Activated CD8-positive, alpha-beta memory T cell treated with anti-CD3 and anti-CD28 coated beads, Interleukin-2, amount 10 ng/mL, durations not matched to agents 7 days and 5 days (primary cell): ENCODE data around the gene TMEM35A. TPM values are rescaled to one million over a fixed set of nuclear protein-coding genes. Genes with fewer than 3 reads are reported as not detected.
"Not testable (repeated sequence)": the region's sequence is repeated elsewhere in the genome, so short reads cannot be mapped to it uniquely, and the experiment has no call there.

Experiments used
- ATAC-seq: fragments of 150-1000 bp; cut with Tn5 transposase; one replicate; pipeline ENCODE4 v1.10.0; 2021; ENCODE audit warnings: moderate library complexity
- CTCF ChIA-PET: fragments of 350-600 bp; sonication (Branson Sonifier 250); formaldehyde crosslinking; loops from one replicate; lab custom pipeline; 2021; ENCODE audit warnings: antibody characterized with exemption; lab: Charles Lee
- DNase-seq: peaks from one replicate; pipeline ENCODE4 v3.0.0-alpha.2; 2020
- H3K27ac Mint-ChIP-seq: one replicate; pipeline ENCODE4 v1.8.0; 2021; ENCODE audit warnings: mild to moderate bottlenecking, mixed read lengths
- H3K27me3 Mint-ChIP-seq: one replicate; pipeline ENCODE4 v1.8.0; 2021; ENCODE audit warnings: mixed read lengths
- H3K36me3 Mint-ChIP-seq: one replicate; pipeline ENCODE4 v1.8.0; 2021; ENCODE audit warnings: mild to moderate bottlenecking, mixed read lengths
- H3K4me1 Mint-ChIP-seq: one replicate; pipeline ENCODE4 v1.8.0; 2021; ENCODE audit warnings: mixed read lengths
- H3K4me3 Mint-ChIP-seq: one replicate; pipeline ENCODE4 v1.8.0; 2021; ENCODE audit warnings: mild to moderate bottlenecking, moderate library complexity, mixed read lengths
- H3K9me3 Mint-ChIP-seq: one replicate; pipeline ENCODE4 v1.8.0; 2022; ENCODE audit warnings: low read depth, mixed read lengths
- total RNA-seq, 2 experiments: library from RNA; stranded (reverse); gene quantifications; one replicate each; pipeline ENCODE4 v1.2.3, GENCODE V29; 2021

Gene TMEM35A, protein sequence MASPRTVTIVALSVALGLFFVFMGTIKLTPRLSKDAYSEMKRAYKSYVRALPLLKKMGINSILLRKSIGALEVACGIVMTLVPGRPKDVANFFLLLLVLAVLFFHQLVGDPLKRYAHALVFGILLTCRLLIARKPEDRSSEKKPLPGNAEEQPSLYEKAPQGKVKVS
- not detected for total RNA-seq

DNA sequence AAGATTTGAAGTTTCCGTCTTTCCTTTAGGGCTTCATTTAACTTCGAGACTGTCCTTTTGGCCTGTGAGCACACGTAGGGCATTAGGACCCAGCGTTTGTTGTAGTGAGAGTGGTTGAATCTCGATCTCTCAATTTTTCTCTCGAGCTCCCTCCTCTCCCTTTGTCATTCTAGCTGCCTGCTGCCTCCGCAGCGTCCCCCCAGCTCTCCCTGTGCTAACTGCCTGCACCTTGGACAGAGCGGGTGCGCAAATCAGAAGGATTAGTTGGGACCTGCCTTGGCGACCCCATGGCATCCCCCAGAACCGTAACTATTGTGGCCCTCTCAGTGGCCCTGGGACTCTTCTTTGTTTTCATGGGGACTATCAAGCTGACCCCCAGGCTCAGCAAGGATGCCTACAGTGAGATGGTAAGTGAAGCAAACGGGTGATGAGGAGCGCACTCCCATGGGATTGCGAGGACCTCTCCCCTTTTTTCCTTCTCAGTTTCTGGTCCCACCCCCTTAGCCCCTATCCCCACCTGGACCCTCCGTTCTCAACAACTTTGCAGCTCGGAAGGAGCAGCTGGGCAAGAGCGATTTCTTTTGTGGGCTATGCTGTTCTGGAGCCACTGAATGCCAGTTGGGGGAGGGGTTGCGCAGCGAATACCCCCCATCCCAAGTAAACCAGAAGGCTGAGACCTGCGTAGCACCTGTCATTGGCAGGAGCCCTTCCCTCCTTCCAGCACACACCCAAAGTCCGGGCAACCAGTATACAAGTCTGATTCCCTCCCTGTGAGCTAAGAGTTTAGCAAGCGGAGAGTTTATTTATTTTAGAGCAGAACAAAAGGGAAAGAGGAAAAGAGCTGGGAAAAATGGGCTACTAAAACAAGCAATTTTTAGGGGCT is at the start of gene TMEM35A:
Gene TMEM35A (plus strand): TSS at position 164 of the 883 bp plus-strand sequence. CDS start 124 bp downstream, at position 288.
- CTCF ChIA-PET = no interaction called here
- Mint-ChIP-seq H3K4me1 (no peaks in the 10 kb centered on the region), H3K4me3 (no peak within 1 kb of the TSS), H3K9me3 (no peaks in the 10 kb centered on the region), H3K27me3 (peaks cover 34% of the 10 kb centered on the region), H3K27ac (no peak within 1 kb of the TSS), H3K36me3 (no peaks in the 10 kb centered on the region)
- no peak for DNase-seq
- no peak for ATAC-seq

DNA sequence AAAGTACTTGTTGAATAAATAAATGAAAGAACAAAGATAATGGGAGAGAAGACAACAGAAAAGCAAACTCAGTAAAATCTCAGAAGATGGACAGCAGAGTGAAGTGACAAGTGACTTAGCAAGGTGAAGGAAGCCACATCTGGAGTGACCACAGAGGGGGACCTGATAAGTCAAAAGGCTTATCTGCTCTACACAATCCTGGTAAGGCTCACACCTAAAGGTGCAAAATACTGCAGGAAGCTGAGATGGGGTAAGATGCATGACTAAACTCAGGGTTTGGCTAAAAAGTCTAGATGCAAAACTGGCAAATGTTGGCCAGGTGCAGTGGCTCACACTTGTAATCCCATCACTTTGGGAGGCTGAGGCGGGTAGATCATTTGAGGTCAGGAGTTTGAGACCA is 49.0 kb upstream of the TMEM35A start:
- no peak for ATAC-seq

DNA sequence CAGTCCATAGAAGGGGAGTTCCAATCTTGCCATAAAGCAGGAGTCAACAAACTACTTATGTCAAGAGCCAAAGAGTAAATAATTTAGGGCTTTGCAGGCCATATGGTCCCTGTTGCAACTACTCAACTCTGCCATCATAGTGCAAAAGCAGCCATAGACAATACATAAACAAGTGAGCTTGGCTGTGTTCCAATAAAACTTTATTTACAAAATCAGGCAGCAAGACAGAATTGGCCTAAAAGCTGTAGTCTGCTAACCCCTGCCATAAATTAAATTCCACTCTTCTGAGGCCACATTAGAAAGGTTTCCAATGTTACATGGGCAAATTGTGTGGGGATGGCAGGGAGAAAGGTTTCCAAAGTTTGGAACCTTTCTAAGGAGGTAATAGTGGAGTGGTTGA is 41.4 kb upstream of the TMEM35A start:
- peaks cover 36% of the 10 kb centered on the region for H3K36me3 Mint-ChIP-seq
- CTCF ChIA-PET = no interaction called here

More for the DNA sequence above, 49.0 kb upstream of the TMEM35A start:
- Mint-ChIP-seq H3K27ac (peak overlapping the region; percentile 43), H3K9me3 (no peaks in the 10 kb centered on the region), H3K36me3 (peaks cover 34% of the 10 kb centered on the region), H3K4me1 (peaks cover 10% of the 10 kb centered on the region), H3K4me3 (no peak overlapping the region), H3K27me3 (no peaks in the 10 kb centered on the region)
- DNase-seq = no peak
- CTCF ChIA-PET = no interaction called here

DNA sequence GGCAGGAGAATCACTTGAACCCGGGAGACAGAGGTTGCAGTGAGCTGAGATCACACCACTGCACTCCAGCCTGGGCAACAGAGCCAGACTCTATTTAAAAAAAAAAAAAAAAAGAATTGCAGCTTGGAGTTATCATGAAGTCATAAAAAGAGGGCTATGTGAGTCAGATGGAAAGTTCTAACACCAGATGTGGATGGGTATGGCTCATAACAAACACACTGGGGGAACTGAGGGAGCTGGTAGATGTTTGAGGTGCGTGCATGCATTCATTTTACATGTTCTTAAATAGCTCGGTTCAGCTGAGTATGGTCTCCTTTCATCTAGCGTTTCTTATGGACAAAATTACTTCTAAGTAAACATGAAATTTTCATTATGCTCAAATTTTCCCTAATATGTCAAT is 38.5 kb upstream of the TMEM35A start:
- DNase-seq (no peak), ATAC-seq (peak; percentile 9)
- Mint-ChIP-seq H3K27ac (no peak overlapping the region), H3K27me3 (no peaks in the 10 kb centered on the region), H3K4me3 (no peak overlapping the region), H3K4me1 (peaks cover 2% of the 10 kb centered on the region), H3K36me3 (peaks cover 37% of the 10 kb centered on the region), H3K9me3 (no peaks in the 10 kb centered on the region)
- CTCF ChIA-PET = no interaction called here

More for the DNA sequence above, 41.4 kb upstream of the TMEM35A start:
- ATAC-seq (no peak), DNase-seq (no peak)
- Mint-ChIP-seq H3K27ac (no peak overlapping the region), H3K9me3 (no peaks in the 10 kb centered on the region), H3K27me3 (no peaks in the 10 kb centered on the region), H3K4me3 (no peak overlapping the region), H3K4me1 (peaks cover 2% of the 10 kb centered on the region)

DNA sequence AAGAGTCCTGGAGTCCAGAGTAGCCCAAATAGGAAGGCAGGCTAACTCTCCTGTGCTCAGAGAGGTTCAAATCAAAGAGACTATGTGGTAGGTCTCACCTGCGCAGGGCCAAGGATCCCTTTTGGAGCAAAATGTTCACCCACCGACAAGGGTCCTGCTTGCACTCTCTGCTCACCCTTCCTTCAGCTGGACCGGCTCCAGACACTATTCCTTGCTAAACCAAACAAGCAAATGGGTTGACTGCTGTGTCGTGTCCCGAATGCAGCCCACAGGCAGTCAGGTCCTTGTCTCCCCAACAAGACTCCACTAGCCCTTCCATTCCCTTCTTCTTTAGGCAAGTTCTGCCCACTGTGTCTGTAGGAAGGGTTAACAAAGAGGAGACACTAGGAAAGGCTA is 27.5 kb upstream of the TMEM35A start:
- ATAC-seq (no peak), DNase-seq (no peak)
- Mint-ChIP-seq H3K27ac (peak overlapping the region; percentile 96), H3K4me1 (peaks cover 25% of the 10 kb centered on the region), H3K4me3 (peak overlapping the region; percentile 86), H3K27me3 (no peaks in the 10 kb centered on the region), H3K9me3 (no peaks in the 10 kb centered on the region), H3K36me3 (peaks cover 7% of the 10 kb centered on the region)
- CTCF ChIA-PET = interaction anchor here (0.7 kb wide), 1 partner anchor 1849 kb away, joined by 3 read pairs; no protein-coding TSS in a partner anchor

DNA sequence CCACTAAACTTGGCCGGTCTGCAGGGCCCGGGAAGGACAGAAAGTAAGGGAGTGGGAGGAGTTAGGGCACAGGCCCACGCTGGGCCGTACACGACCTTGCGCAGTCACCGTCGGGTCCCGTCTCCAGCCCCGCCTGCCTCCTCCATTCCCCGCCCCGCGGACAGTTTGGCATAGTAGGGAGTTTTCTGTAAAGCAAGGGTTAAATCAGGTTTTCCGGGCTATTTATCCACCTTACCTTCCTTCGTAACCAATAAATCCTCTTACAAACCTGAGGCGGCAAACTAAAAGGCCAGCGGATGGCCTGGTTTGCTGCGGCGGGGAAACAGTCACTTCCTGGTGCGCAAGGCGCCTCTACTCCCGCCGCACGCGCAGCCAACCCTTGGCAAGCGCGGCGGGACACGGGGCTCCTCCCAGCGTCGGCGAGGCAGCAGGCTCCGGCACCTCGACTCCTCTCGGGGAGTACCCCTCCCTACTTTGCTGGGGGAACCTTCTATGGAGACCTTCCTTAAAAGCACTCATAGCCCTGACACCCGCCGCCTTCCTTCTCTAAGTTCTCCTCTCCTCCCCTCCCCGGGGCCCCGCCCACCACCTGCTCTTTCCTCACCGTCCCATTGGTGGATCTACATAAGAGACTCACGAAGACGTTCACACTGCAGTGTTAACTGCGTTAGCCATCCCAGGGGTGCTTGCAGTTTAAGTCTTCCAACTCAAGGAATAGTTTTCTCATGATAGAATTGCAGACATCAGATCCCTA is 27.0 kb upstream of the TMEM35A start, which contains the start of gene TRMT2B:
Gene TRMT2B (minus strand): TSS at position 563 of the 754 bp plus-strand sequence. CDS start 9,822 bp downstream, outside the sequence.
- peak; percentile 89 for DNase-seq
- ATAC-seq = peak; percentile 94
- H3K27ac Mint-ChIP-seq = peak within 1 kb of the TSS; percentile 96
- no peaks in the 10 kb centered on the region for H3K9me3 Mint-ChIP-seq
- H3K4me1 Mint-ChIP-seq = peaks cover 29% of the 10 kb centered on the region
- H3K27me3 Mint-ChIP-seq = no peaks in the 10 kb centered on the region
- peaks cover 6% of the 10 kb centered on the region for H3K36me3 Mint-ChIP-seq
- peak within 1 kb of the TSS; percentile 86 for H3K4me3 Mint-ChIP-seq
- CTCF ChIA-PET = no interaction called here

DNA sequence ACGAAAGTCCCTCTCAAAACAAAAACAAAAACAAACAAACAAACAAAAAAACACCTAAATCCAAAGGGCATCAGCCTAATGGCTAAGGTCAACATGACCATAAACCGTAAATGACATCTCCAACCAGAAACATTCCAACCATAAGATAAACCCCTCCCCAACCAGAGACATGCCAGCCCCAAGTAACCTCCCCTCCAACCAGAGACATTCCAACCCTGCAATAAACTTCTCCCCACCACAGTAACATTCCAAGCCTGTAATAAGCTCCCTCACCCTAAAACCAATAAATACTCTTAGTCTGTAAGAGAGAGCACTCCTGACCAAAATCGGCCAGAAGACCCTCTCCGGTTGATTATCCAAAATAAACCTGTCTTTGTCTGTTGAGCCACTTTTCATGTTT is 22.1 kb upstream of the TMEM35A start:
- ATAC-seq, H3K9me3 Mint-ChIP-seq, DNase-seq, CTCF ChIA-PET, H3K36me3 Mint-ChIP-seq, H3K4me3 Mint-ChIP-seq, H3K27me3 Mint-ChIP-seq: not testable (repeated sequence)
- Mint-ChIP-seq H3K4me1 (peaks cover 20% of the 10 kb centered on the region), H3K27ac (peak overlapping the region; percentile 54)

DNA sequence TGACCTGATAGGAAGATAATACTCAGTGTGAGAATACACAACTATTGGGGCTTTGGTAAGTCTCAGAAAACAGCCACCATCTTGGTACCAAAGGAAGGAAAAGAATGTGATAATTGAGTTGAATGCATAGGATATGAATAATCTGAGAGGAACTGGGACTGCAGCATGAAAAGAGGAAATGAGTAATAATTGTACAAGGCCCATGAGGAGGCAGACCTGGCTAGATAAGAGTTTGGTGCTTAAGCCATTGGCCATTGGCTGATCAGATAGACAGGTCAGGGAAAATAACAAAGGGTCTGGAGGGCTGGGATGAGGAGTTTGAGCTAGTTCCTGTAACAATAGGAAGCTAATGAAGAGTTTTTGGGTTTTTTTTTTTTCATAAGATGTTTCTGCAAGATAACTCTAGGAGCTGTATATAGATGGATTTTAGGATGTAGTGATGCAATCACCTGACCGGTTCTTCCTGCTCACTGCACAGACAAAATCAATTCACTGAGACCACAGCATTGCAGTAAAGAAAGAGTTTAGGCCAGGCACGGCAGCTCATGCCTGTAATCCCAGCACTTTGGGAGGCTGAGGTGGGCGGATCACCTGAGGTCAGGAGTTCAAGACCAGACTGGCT is 21.5 kb upstream of the TMEM35A start:
- H3K27me3 Mint-ChIP-seq = no peaks in the 10 kb centered on the region
- CTCF ChIA-PET = no interaction called here
- no peak overlapping the region for H3K4me3 Mint-ChIP-seq
- DNase-seq = no peak
- H3K36me3 Mint-ChIP-seq = no peaks in the 10 kb centered on the region
- peak; percentile 78 for ATAC-seq
- H3K9me3 Mint-ChIP-seq = no peaks in the 10 kb centered on the region
- H3K27ac Mint-ChIP-seq = peak overlapping the region; percentile 40
- H3K4me1 Mint-ChIP-seq = peaks cover 17% of the 10 kb centered on the region

DNA sequence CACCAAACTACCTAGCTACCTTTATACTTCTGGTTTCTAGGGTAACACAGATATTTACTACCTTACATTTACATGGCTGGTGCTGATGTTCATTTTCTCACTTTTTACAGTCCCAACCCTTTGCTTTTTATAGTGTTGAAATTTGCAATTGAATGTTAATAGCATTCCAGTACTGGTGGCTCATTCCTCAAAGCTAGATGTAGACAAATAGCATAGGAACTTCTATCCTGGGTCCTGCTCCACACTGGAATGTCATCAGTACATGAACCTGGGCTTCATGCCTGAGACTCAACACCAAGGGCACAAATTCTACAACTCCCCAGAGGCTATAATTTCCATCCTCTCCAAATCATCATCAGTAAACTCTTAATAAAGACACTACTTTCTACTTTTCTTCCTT is 16.5 kb upstream of the TMEM35A start:
- H3K4me3 Mint-ChIP-seq = no peak overlapping the region
- DNase-seq (no peak), ATAC-seq (no peak)
- H3K27me3 Mint-ChIP-seq = no peaks in the 10 kb centered on the region
- no peaks in the 10 kb centered on the region for H3K36me3 Mint-ChIP-seq
- CTCF ChIA-PET = no interaction called here
- no peak overlapping the region for H3K27ac Mint-ChIP-seq
- H3K4me1 Mint-ChIP-seq = peaks cover 5% of the 10 kb centered on the region
- no peaks in the 10 kb centered on the region for H3K9me3 Mint-ChIP-seq

DNA sequence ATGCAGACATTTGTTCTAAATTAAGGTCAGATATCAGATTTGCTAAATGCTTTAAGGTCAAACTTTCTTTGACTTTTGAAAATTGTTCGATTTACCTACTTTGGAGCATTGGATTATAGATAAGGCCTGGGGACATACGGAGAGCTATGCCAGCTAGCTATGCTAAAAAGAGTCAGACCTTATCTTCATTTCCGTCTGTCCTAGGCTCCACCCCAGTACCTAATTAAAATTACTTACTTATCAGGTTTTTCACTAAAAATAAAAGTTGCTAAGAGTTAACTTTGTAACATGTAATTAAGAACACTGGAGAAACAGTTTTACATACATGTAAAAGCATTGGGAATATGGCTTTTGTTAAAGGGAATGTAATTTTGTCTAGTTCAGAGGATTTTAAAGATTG is 7.1 kb upstream of the TMEM35A start:
- H3K36me3 Mint-ChIP-seq = no peaks in the 10 kb centered on the region
- H3K27ac Mint-ChIP-seq = no peak overlapping the region
- H3K4me1 Mint-ChIP-seq = no peaks in the 10 kb centered on the region
- H3K4me3 Mint-ChIP-seq = no peak overlapping the region
- no peak for ATAC-seq
- H3K9me3 Mint-ChIP-seq = no peaks in the 10 kb centered on the region
- DNase-seq = no peak
- CTCF ChIA-PET = no interaction called here
- H3K27me3 Mint-ChIP-seq = no peaks in the 10 kb centered on the region

DNA sequence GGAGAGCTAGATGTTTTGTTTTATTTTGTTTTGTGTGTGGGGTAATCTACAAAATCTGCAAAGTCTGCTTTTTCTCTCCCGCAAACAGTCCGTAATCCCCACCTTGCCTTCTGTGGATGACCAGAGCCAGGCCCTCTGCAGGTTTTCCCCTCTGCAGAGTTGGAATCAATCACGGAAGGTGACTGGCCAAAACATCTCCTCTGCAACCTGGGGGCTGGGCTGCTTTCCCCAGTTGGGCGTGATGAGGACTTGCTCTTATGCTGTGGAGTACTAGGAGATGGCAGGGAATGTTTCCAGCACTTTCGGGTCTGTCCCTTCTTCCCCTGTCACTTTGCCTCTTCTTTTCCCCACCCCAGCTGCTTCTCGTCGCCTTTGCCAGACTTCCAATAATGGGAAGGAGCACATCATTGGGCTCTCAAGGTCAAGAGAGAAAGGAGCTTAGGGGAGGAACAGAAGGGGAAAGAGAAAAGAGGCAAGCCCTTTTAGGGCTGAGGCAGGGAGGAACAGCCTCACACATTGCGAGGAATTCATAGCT is 1.1 kb downstream of the TMEM35A start:
- Mint-ChIP-seq H3K4me3 (no peak overlapping the region), H3K27me3 (peaks cover 34% of the 10 kb centered on the region), H3K27ac (no peak overlapping the region), H3K4me1 (no peaks in the 10 kb centered on the region), H3K9me3 (no peaks in the 10 kb centered on the region), H3K36me3 (no peaks in the 10 kb centered on the region)
- CTCF ChIA-PET = no interaction called here
- DNase-seq (no peak), ATAC-seq (no peak)

DNA sequence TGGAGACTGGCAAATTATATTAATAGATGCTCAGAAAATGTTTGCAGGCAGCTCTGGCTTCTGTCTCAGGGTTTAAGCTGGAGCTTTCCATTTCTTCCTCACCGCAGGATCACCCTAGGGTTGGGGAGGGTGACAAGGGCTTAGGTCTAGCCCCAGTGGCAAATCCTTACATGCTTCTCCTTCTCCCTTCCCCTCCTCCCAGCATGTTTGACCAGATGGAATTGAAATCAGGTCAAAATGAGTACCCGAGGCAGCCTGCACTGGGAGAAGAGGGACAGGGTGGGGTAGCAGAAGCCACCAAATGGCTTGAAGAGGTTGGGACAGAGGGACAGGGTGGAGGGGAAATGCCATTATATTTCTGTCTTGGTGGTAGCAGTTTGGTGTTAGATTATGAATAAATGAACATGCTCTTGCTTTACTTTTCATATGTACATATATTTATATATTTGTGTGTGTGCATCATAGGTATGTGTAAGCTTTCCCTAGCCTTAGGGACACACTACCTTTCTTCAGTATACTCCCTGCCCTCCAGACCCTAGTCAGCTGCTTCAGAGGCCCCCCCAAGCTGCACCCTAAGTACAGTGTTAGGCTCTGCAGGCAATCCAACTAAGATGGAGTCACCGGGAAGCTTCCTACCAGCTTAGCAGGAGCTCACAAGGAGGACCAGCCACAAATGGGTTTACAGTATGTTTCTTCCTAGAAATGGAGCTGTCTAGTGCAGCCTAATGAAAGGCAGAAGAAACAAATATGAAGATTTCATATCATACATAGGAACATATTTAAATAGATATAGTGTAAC is 1.8 kb downstream of the TMEM35A start:
- H3K27ac Mint-ChIP-seq = no peak overlapping the region
- CTCF ChIA-PET = no interaction called here
- no peaks in the 10 kb centered on the region for H3K4me1 Mint-ChIP-seq
- ATAC-seq = no peak
- H3K9me3 Mint-ChIP-seq = no peaks in the 10 kb centered on the region
- peaks cover 34% of the 10 kb centered on the region for H3K27me3 Mint-ChIP-seq
- H3K4me3 Mint-ChIP-seq = no peak overlapping the region
- no peaks in the 10 kb centered on the region for H3K36me3 Mint-ChIP-seq
- no peak for DNase-seq
